OCI-LY3 (cell line): ENCODE data around the gene CA12.

Source experiments
- CTCF ChIP-seq: fragments of 200-600, 300-600 bp; sonication (generic); IDR thresholded peaks from 2 replicates; pipeline ENCODE4 v1.5.1; 2014; ENCODE audit warnings: antibody characterized with exemption, low read length, low read depth
- EZH2phosphoT487 ChIP-seq: fragments of 200-600 bp; shearing (Covaris generic); IDR thresholded peaks from 2 replicates; pipeline ENCODE4 v1.6.1; 2018; ENCODE audit warnings: antibody characterized with exemption, mixed run types, low read depth

GRCh38 chr15:63405683-63406390, 24.2 kb upstream of the CA12 start:
- TF ChIP-seq CTCF (no peak), EZH2phosphoT487 (no peak)
